Peyer's patch (tissue), 4 donors: Measurements from ENCODE around the gene BMP6.

Source experiments
- POLR2A ChIP-seq, 2 donors: fragments of 450-650 bp; IDR thresholded peaks; one replicate each; pipeline ENCODE4 v1.5.1; 2017; ENCODE audit warnings: antibody characterized with exemption in 2 of 2, mild to moderate bottlenecking in 2 of 2, moderate library complexity in 2 of 2
- TF ChIP-seq, protein P1 (sequence below), 6 experiments: fragments of 450-650 bp in 4 of 6; fragments of 200-600 bp in 2 of 6; sonication (generic) in 1 of 6; IDR thresholded peaks; one replicate each; pipeline ENCODE4 v1.5.1; 2017 to 2019; ENCODE audit warnings: antibody characterized with exemption in 6 of 6, mild to moderate bottlenecking in 3 of 6, moderate library complexity in 1 of 6

DNA sequence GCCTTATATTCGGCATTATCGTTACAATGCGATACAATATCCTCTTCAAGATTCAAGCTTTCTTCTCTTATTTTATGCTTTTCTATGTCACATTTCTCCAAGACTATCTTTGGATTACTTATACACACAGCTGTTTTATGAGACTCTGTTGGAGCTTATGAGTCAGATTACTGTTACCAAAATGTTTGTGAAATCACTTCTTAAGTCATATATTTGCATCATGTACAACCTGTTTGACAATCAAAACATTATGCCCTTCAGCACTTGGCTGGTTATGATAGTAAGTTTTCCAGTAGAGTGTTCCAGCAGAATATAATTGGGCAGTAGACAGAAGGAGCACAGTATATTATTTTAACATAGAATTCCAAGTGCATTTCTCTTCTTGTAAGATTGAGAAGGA, 35.2 kb downstream of the BMP6 start:
- no peak for TF ChIP-seq POLR2A (IDR thresholded peaks at IDR 0.05)
- TF ChIP-seq, protein P1, sequence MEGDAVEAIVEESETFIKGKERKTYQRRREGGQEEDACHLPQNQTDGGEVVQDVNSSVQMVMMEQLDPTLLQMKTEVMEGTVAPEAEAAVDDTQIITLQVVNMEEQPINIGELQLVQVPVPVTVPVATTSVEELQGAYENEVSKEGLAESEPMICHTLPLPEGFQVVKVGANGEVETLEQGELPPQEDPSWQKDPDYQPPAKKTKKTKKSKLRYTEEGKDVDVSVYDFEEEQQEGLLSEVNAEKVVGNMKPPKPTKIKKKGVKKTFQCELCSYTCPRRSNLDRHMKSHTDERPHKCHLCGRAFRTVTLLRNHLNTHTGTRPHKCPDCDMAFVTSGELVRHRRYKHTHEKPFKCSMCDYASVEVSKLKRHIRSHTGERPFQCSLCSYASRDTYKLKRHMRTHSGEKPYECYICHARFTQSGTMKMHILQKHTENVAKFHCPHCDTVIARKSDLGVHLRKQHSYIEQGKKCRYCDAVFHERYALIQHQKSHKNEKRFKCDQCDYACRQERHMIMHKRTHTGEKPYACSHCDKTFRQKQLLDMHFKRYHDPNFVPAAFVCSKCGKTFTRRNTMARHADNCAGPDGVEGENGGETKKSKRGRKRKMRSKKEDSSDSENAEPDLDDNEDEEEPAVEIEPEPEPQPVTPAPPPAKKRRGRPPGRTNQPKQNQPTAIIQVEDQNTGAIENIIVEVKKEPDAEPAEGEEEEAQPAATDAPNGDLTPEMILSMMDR (IDR thresholded peaks at IDR 0.05): no peak
